Colon (tissue), 2 donors: ENCODE results near the gene THSD7B.

ENCODE experiments used
- FAIRE-seq: peaks from 2 replicates; lab custom pipeline; 2012; peaks lifted over from hg19 to GRCh38; lab: Jason Lieb, UNC
- donor health status: control.
- donor health status: control.

Gene THSD7B

DNA sequence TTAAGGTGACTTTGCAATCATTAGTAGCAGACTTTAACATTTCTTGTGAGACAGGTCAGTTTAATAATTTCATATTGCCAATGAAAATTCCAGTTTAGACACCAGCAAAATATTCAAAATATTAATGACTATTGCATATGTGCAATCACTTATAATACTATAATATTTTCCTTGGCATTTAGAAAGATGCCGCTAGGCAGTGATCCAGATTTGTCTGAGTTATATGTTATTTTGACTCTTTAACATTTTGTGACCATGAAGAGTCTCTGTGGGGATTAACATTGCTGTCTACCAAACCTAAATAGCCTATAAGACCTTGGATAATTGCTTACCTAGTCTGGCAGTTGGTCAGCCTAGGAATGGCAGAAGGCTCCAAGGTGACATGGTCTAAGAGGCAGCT lies 389.6 kb downstream of the THSD7B start:
- FAIRE-seq, result no peak

DNA sequence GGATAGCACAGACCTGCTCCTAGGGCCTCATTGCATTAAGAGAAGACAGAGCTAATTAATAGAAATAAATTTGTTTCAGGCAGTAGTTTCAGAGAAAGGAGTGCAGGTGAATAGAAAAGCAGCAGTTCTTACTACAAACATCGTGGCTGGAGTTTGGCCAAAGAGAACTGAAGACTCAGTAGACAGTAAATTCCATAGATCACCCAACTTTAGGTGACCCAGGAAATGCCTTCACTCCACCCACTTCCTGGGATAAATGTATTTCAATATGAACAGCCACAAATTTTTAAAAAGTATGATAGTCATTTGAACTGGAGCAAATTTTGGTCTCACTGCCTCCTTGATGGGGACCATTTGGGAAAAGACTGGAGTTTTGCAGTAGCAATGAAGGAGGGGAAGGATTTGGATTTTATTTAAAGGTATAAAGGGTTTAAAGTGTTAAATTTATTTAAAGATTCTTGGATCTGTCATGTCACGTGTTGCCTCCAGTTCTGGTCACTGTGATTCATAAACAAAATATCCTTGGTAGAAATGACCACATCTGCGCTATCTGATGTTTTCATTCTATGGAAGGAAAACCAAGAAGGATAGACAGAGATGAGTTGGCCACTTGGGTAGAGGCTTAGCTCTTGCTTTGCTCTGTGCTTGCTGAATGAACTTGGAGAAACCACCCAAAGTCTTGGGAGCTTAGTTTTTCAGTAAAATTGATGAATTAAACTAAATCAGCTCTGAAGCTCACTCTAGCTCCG lies 390.2 kb downstream of the THSD7B start:
- no peak for FAIRE-seq

DNA sequence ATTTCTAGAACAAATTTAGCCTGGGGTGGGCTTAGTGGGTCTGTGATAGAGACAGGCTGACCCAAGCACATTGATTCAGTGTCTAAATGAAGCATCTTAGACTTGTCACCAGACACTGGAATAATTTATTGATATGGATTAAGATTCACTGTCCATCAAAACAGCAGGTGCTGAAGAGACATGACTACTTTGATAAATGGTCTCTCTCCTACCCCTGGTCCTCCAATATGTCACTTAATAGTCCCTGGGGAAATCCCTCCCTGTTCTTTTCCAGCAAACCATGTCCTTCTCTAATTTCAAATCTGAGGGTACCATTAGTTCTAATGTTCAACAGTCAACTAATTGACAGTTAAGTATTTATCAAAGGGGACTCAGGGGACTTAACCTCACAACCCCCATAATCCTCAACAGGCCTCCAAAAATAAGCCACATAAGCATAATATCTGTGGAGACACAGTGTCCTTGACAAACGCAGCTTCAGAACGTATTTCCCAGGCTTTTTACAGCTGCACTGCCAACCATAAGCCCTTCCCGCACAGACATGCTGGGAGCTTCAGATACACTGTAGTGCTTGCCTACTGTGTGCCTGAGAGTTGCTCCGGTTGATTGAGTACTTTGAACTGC lies 391.0 kb downstream of the THSD7B start:
- no peak for FAIRE-seq

DNA sequence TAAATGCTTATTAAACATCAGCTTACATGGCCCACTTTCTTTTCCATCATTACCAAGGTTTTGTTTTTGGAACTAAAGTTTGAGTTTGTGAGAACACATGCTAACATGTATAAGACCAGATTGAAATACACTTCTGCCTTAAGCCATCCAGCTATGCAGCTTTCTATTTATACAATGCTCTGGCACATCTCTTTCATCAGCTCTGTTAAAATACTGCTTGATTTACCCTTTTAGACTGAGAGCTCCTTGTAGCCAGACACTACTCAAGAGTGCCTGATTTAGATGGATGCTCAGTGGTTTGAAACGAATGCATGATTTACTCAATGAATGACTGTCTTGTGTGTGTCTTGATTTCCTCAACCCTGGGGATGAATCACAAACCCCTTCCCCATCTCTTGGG lies 392.5 kb downstream of the THSD7B start:
- FAIRE-seq, result no peak

DNA sequence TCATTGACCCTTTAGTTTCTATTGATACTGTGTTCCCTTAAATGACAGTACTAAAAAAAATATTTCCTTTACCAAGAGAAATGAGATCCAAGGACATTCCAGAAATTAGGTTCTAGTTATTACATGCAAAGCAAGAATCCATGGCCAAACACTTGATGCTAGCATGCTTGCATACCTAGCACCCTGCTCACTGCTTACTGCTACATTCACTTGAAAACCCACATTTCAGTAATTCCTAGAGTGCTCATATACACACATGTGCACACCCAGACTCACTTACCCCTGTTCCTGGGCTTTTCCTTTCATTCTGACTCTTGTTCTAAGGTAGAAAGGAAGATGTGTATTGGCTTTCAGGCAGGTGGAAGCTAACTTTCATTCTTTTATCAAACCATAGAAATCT lies 395.9 kb downstream of the THSD7B start:
- no peak for FAIRE-seq

DNA sequence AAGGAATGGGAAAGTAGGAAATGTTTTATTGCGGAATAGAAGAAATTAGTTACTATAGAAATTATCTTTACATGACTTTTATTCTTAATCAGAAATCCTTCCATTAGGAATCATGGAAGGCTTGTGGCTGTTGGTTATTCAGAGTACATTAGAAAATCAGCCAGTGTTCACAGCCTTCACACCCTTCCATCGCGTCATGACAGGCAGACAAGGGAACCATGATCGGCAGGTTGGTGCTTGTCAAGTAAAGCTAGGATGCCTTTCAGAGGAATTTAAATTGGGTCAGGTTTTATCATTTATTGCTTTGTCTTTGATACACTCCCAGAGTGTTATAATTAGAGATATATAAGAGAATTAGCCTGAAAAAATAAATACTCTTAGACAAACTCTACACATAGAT lies 400.6 kb downstream of the THSD7B start:
- no peak for FAIRE-seq

DNA sequence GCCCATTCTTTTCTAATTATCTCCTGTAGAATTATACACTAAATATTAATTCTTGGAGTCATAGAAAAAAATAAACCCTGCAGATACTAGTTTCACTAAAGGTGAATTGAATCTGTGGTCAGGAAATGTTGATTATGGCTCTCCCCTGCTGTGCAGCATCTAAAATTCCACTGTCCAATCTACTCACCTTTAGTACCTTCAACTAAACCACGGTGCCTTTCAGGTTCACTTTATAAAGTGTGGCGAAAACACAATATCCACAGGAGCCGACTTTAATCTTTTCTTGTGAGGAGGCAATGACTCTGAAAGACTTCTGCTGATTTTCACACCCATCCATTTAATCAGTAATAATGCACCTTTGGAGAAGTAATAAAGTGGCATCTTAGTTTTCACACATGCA lies 402.3 kb downstream of the THSD7B start:
- FAIRE-seq, result no peak

DNA sequence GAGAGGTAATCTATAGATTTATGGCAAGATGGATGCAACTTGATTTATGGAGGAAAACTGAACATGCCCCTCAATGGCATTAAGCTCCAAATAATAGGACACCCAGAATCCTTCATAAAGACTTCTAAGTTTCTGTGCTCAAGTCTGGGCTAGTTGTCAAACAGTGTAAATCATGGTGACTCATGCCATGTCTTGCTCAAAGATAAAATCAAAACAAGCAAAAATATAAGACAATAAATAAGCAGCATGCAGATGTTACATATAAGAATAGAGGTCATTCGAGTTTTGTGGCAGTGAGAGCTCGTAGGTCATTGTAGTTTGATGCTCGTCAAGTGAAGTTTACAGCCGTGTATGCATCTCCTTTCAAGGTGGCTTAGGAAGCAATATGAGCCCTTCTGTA lies 403.2 kb downstream of the THSD7B start:
- FAIRE-seq, result no peak

DNA sequence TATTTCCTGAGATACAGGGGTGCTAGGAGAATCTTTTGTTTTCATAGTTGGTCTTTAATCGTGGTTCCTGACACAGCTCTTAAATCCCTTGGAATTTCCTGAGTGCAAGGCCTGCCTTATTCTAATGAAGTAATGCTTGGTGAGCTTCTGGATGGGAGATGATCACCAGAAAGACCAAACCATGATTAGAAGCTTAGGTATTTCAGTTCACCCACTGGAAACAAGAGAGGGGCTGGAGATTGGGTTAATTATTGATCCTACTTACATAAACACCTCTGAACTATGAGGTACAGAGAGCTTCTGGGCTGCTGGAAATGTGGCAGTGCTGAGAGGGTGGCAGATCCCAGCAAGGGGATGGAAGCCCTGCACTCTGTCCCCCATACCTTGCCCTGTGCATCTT lies 406.8 kb downstream of the THSD7B start:
- no peak for FAIRE-seq

DNA sequence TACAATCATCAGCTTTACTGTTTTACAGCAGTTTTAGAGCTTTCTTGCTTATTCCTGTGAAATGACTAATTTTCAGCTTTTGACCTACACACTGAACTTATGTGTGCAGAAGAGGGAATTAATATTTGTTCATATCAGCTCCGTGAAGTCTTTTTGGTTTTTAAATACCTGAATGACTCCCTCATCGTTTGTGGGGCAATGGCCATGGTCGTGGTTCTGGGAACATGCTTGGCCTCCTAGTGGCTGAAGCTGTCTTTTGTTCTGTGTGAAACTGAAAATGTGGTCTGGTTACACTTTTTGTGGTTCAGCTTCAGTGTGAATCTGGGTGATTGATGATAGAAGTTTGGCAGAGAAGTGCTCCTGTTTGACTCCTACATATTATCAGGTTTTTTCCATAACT lies 408.1 kb downstream of the THSD7B start:
- no peak for FAIRE-seq

DNA sequence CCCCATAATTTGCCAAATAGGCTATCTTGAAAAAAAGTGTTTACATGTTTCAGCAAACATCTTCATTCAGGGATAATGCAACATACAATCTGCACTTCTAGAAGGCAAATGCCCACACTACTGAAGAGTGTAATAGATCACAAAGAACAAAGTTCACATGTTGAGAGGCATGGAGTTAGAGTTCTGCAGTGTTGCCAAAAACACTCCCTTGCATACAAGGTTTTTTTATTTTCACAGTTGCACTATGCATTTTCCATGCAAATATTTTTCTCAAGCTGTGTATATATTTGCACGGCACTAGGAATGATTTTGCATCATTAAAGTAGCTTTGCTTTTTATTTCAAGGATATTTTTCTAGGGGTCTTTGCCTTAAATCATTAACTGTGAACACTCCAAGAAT lies 409.9 kb downstream of the THSD7B start:
- no peak for FAIRE-seq

DNA sequence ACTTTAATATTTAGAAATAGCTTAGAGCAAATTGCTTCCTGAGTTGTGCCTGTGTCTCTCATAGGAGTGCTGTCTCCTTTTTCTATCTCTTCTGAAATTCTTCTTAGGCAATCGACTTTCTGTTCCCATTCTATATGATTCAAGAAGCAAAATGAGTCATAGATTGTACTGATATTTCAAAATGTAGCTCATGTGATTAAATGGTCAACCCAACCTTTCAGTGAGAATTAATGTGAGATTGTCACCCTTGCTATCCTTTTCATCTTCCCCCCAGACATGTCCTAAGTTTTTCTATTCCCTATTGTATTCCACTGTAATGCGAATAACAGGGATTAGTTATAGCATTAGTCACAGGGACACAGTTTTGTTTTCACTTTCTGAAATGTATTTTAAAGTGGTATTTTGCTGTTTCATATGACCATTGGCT lies 413.6 kb downstream of the THSD7B start:
- FAIRE-seq, result no peak

DNA sequence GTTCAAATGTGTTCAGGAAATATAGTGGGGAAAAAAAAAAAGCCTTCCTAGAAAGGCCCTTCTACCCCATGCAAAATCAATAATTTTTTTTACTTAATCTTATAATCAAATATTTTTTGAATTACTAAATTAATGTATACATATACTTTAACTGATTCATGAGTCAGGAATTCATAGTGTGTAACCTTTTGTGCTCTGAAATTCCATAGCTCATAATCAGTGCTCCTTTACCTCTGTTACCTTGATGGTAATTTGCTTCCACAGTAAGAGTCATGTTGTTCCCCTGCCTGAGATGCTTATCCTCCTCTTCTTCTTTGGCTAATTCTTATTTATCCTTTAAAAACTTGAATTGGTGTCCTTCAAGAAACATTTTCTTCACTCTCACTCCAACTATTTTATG lies 414.2 kb downstream of the THSD7B start:
- FAIRE-seq, result no peak

DNA sequence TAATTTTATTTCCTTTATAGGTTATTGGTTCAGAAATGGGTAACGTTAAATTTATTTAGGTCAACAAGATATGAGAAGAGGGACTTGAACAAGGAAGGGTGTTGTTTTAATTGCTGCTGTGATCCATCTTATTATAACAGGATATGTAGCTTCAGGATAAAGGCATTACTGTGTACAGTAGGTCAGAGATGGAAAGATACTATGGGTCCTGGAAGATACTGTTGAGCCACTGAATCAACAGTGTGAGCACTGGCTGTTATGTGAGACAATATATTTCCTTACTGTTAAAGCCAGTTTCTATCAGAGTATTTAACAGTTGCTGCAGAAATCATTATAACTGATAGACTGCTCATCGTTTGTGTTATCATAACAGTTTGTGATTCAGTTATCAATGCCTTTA lies 414.7 kb downstream of the THSD7B start:
- FAIRE-seq, result no peak

DNA sequence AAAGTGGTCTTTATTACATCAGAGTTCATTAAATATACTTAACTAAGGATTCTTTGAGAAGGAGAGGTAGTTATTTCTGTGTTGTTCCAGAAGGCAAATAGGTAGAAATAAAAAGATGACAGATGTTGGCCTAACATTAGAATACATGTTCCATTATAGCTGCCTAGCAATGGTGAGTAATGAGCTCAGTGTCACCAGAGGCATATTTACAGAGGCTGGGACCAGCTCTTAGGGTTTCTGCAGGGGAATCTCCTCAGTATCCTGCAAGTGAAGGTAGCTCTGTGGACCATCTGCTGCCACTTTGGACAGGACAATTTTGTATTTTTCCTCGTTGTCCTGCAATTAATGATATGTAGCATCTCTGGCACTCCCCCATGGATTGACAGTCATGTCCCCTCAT lies 416.0 kb downstream of the THSD7B start:
- no peak for FAIRE-seq

DNA sequence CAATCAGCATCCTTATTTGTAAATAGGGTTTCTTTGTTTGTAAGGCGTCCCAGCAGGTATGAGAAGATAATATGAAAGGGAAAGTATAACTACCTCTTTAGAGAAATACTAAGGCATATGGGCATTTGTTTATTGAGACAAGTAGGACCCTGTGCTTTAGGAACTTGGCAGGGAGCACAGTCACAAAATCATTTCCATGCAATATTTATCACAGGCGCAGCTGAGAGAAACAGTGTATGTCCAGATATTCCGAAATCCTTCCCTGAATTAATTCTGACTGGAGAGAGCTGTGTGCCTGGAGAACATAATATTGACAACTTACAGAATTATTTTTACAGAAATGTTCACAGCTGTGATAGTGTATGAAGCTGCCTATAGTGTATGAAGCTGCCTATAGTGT lies 416.7 kb downstream of the THSD7B start:
- FAIRE-seq, result no peak

DNA sequence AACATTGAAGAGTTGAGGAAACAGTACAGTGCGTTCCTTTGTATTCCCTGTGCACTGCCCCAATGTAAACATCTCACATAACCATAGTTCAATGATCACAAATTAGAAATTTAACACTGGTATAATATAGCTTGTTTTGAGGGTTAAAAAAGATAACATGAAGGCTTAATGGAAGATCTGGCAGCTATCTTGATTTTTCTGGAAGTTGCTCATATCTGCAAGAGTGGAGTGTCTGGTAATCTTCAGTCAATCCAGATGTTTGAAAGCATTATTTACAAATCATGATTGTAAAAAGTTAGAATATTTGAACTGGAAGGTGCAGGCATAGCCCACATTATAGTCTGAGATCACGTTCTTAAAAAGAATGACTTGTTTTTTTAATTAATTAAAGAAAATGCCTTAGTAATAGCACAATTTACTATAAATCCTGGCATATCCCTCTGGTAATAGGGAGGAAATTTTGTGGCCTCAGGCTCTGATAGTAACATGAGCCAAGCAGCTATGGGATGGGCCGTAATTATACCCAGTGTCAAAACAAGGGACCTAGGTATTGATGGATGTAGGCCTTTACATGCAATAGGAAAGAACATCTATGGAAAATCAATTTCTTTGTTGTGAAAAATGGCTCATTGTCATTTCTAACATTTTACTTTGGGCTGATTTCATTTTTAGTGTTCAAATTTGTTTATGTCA lies 418.0 kb downstream of the THSD7B start:
- FAIRE-seq, result no peak

DNA sequence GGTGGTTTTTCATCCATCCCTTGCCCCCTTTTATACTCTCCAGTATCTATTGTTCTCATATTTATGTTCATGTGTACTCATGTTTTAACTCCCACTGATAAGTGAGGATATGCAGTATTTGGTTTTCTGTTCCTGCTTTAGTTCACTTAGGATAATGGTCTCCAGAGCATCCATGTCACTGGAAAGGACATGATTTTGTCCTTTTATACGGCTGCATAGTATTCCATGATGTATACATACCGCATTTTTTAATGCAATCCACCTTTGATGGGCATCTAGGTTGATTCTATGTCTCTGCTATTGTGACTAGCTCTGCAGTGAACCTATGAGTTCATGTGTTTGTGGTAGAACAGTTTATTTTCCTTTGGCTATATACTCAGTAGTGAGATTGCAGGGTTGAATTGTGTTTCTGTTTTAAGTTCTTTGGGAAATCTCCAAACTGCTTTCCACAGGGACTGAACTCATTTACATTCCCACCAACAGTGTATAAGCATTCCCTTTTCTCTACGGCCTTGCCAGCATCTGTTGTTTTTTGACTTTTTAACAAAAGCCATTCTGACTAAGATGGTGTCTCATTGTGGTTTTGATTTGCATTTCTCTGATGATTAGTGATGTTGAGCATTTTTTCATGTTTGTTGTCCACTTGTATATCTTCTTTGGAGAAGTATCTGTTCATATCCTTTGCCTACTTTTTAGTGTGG lies 420.2 kb downstream of the THSD7B start:
- no peak for FAIRE-seq

DNA sequence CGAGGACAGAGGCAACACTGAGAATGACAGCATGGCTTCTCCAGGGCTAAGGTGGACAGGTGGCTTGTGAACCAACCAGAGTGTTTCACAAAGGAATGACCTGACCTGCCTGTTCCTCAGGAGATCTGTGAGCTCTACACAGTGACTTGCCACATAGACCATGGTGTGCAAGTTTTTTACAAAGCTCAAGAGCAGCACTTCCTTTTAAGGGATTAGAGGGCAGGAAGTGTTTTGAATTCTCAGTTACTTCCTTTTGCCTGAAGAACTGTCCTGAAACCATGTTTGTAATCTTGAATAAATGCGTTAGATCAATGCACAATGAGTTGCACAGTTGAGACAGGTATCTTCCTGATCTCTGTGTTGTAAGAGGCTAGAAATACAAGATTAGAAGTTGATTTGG lies 421.9 kb downstream of the THSD7B start:
- no peak for FAIRE-seq

DNA sequence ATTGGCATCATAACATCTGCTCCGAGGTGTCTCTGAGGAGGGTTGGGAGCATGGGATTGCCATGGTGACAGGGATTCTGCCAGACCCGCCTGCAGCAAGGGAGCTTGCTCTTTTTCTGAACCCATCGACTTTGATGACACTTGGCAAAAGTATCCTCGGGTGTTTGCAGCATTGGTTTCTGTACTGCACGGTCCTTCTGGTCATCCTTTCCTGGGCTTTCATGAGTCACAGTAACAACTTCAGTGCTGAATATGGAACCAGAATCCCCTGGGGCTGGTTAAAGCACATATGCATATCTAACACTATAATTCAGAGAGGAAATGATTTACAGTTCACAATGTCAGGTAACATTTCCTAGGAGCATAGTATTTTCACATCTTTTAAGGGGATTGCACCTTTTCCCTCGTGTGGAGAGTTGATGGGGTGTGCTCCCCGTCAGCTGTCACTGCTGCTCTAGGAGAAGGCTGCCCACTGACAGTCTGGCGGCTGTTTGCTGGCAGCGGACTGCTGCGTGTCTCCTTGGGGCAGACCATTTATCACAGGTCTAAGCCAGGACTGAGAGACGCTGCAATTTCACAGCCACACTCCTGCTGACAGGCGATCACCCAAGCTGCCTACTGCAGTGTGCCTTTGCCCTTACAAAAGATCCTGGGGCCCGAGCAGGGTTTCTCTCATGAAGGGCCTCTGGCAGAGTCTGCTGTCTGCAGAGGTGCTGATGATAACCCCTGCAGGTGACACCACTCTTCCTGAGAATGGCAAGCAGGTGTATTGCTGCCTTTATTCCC lies 425.3 kb downstream of the THSD7B start:
- no peak for FAIRE-seq

DNA sequence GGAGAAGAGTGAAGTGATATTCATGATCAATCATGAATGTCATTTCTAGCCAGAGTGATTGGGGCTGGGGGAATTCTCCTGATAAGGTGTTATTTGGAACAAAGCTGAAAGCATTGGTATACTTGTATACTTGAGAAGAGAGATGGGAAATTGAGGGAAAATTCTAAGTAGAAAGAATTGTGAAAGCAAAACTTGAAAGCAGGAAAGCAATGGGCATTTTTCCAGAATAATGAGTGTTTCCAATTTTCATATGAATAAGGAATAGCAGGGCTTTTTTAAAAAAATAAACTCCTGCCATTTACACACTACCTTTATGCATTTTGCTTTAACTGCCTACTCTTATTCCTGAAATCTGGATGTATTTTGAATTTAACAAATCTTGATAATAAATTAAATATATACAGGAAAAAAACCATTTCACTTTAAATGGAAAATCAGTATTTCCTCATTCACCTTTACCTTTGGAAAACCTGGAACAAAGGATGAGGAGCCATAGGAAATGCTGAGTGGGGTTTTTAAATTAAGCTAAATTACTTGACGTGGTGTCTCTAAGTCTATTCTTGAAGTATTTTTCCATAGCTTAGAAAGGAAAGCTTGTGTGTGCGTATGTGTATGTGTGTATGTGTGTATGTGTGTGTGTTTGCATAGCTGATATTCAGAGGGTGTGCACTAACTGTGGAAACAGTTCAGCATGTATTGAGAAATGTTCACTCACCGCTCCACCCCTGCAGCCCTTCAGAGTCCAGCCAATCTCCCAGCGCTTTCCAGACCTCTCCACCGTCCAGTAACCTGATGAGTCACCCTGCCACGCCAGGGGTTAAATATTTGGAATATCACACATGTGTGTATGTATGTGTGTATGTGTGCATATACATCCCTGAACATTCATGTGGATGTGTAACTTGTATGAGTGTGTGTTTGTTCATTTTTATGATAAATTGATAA lies 427.3 kb downstream of the THSD7B start:
- no peak for FAIRE-seq
